GM18867 (cell line): ENCODE measurements around the gene DZIP1.
"Not testable (repeated sequence)": the region's sequence is repeated elsewhere in the genome, so short reads cannot be mapped to it uniquely, and the experiment has no call there.

Experiments used
- ATAC-seq: cut with Tn5 transposase; IDR thresholded peaks from one replicate; pipeline ENCODE4 v1.9.1; 2021; ENCODE audit warnings: mild to moderate bottlenecking, moderate library complexity; ENCODE audit not compliant: unreplicated experiment

DZIP1 gene, protein sequence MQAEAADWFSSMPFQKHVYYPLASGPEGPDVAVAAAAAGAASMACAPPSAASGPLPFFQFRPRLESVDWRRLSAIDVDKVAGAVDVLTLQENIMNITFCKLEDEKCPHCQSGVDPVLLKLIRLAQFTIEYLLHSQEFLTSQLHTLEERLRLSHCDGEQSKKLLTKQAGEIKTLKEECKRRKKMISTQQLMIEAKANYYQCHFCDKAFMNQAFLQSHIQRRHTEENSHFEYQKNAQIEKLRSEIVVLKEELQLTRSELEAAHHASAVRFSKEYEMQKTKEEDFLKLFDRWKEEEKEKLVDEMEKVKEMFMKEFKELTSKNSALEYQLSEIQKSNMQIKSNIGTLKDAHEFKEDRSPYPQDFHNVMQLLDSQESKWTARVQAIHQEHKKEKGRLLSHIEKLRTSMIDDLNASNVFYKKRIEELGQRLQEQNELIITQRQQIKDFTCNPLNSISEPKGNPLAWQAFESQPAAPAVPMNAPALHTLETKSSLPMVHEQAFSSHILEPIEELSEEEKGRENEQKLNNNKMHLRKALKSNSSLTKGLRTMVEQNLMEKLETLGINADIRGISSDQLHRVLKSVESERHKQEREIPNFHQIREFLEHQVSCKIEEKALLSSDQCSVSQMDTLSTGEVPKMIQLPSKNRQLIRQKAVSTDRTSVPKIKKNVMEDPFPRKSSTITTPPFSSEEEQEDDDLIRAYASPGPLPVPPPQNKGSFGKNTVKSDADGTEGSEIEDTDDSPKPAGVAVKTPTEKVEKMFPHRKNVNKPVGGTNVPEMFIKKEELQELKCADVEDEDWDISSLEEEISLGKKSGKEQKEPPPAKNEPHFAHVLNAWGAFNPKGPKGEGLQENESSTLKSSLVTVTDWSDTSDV

DNA sequence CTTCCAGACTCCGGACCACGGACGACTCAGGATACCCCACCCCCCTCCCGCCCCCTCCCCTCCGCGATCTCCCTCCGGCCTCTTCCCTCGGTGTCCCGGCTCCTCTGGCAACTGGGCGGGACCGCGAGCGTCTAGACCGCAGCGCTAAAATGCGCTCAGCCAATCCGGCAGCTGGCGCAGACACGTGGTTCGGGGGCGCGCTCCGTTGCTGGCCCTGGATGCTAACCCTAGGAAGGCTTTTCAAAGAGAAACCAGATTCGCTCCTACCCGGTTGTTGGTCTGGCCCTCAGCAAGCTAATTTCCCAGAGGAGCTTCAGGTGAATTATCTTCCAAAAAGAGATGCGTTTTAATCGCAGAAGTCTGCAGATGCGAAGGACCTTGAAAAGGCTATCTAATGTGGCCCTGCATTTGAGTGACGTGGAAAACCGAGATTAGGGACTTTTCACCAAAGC, at the start of gene DZIP1:
DZIP1 (minus strand) TSS at position 106 of the 452 bp plus-strand sequence. CDS start 2,677 bp downstream, outside the sequence.
- peak; percentile 65 for ATAC-seq

DNA sequence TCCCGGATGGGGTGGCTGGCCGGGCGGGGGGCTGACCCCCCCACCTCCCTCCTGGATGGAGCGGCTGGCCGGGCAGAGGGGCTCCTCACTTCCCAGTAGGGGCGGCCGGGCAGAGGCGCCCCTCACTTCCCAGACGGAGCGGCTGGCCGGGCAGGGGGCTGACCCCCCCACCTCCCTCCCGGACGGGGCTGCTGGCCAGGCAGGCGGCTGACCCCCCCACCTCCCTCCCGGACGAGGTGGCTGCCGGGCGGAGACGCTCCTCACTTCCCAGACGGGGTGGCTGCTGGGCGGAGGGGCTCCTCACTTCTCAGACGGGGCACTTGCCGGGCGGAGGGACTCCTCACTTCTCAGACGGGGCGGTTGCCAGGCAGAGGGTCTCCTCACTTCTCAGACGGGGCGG, 46.5 kb upstream of the DZIP1 start:
- ATAC-seq = not testable (repeated sequence)

DNA sequence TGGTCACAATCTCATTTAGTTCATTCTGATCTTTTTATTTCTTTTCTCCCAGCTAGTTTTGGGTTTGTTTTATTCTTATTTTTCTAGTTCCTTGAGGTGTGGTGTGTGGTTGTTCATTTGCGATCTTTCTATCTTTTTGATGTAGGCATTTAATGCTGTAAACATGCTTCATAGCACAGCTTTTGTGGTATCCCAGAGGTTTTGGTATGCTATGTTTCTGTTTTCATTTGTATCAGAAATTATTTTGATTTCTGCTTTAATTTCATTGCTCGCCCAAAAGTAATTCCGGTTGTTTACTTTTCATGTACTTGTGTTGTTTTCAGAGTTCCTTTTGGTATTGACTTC, 45.0 kb upstream of the DZIP1 start:
- no peak for ATAC-seq

DNA sequence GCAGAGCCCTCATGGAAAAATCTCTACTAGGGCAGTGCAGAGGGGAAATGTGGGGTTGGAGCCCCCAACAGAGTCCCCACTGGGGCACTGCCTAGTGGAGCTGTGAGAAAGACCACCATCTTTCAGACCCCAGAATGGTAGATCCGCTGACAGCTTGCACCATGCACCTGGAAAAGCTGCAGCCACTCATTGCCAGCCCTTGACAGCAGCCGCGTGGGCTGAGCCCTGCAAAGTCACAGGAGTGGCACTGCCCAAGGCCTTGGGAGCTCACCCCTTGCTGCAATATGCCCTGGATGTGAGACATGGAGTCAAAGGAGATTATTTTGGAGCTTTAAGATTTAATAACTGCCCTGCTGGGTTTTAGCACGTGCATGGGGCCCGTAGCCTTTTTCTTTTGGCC, 40.5 kb upstream of the DZIP1 start:
- not testable (repeated sequence) for ATAC-seq

DNA sequence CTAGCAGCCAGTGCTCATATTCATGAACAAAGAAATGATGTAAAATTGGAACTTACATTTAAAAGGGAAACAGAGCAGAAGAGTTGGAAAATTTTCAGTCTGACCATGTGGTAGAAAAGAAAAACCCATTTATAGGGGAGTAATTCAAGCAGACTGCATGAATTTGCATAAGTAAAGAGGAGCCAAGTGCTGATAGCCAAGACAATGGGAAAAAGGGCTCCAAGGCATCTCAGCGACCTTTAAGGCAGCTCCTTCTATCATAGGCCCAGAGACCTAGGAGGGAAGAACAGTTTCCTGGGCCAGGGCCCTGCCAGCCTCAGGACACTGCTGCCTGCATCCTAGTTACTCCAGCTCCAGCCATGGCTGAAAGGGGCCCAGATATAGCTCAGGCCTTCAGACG, 39.9 kb upstream of the DZIP1 start:
- no peak for ATAC-seq

DNA sequence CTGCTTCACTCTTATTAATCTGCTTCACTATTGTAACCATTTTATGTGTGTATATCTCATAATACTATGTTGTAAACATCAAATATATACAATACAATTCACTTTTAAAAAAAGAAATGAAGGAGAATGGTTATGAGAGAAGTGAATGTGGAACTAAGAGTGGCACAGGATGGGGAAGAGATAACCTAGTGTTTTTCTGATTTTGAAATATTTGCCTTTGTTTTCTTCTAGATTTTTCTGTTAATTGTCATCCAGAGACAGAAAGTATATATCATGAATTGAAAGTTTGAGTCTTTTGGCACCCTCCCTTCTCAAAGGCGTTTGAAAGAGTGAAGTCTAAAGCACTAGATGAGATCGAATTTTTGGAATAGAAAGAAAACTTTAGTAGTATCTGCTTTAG, 35.2 kb upstream of the DZIP1 start:
- ATAC-seq = no peak

DNA sequence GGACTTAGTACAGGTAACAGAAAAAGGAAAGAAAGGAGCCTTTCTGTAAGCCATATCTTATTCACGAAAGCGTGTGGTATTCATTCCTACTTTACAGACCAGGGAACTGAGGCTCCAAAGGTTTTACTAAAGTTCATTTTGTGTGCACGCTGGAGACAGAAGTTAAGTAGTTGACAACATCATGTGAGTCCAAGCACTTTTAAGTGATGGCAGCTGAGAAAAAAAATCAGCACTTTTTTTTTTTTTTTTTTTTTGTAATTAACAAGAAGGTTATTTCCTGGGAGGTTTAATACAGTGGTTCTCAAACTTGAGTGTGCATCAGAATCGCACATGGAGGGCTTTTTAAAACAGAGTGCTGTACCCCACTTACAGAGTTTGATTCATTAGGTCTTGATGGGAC, 34.5 kb upstream of the DZIP1 start:
- ATAC-seq = no peak

DNA sequence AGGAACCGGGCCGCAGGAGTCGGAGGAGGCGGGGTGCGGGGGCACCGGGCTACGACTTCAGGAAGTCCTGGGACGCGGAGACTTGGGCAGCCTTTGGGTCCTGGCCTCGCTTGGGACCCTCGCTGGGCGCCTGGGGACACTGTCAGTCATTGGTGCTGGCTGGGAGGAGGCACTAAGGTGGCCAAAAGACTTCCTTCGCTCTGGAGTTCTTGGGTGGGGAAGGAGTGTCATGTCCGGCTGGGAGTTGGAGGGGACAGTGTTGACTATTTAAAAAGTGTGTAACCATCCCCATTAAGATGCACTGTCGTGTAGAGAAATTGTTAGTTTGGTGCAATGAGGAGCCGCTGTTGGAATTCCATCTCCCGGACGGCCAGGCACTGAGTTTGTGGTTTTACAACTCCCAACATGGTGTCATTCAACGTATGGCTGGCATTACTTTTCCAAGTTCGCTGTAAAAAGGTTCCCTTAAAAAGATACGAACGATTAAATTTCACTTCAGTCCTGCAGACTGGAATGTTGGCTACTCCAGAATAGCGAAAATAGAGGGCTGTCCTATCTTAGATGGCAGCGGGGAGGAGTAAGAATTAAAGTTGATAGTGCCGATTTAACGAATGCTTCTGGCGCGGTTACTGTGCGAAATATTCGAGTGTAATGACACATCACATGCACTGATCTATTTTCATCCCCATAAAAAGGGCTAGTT, 33.2 kb upstream of the DZIP1 start:
- no peak for ATAC-seq

DNA sequence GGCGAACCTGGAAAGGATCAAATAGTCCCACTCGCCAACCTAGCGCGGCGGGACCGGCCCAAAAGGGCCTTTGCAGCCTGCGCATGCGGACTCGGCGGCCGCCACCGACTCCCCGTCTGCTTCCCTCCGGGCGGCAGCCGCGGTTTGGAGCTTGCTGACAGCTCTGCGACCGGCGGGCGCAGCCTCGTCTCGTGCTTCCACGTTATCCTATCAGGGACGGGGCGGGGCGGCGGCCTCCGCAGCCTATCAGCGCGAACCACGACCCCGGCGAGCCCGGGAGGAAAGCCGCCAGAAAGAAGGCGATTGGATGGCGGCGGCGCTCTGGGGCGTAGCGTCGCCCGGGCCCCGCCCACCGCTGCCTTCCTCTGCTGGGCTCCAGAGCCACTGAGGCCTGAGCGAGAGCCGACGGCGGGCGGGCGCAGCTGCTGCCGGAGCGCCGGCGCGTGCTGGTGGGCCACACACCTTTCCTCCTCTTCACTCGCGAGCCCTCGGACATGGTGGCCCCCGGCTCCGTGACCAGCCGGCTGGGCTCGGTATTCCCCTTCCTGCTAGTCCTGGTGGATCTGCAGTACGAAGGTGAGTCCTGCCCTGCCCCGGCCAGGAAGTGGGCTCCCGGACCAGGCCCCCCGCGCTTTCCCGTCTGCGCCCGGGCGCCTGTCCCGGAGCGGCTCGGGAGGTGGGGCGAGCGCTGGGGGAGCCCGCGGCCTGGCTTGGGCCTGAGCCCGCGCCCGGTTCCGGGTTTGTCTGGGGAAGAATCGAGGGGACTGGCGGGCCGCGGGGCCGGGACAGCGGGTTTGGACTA, 32.5 kb upstream of the DZIP1 start, which contains the start of gene DNAJC3:
DNAJC3 (plus strand) TSS at position 378 of the 802 bp plus-strand sequence; CDS start at position 495, 117 bp downstream.
- ATAC-seq = peak; percentile 96

DNA sequence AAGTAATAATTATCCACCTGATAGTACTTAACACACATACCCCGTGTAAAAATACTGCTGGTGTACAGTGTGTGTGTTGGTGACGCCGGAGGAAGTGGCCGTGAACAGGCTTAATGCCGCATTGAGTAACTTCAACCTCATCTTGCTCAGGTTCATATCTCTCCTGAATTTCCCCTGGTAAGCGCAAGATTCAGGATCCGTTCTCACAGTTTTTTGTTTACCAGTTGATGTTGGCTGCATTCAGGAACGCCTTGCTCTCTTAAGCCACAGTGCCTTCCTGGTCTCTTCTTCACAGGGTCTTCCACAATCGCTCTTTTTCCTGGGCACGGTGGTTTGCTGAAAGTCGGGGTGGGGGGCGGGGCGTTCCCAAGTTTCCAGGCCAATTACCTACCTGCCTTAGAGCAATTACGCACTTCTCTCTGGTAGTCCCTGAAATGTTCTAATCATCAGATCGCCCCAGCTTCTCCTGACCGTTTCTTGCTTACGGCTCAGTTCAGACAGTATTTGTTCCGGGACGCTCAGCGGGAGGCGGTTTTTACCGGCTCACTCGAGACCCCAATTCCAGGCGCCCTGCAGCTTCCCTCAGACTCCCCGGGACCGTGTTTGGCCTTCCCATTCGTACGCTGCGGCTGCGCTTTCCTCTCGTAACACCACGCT, 31.7 kb upstream of the DZIP1 start:
- ATAC-seq = peak; percentile 7

DNA sequence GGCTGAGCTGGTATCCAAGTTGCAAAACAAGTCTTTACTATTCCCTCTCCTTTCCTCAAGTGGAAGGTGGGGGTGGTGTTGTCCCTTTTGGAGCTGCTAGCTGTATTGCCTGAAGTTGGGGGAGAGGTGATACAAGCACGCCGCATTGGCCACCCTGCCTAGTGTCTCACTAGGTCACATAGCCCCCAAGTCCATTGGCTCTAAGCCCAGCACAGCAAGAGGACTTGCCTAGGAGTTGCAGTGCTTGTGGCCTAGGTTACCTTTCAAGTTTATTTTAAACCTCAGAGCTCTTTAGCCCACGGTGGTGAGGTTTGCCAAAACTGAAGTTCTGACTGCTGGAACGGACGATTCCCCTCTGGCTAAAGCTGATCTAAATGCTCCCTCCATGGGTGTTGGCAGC, 27.1 kb upstream of the DZIP1 start:
- no peak for ATAC-seq

DNA sequence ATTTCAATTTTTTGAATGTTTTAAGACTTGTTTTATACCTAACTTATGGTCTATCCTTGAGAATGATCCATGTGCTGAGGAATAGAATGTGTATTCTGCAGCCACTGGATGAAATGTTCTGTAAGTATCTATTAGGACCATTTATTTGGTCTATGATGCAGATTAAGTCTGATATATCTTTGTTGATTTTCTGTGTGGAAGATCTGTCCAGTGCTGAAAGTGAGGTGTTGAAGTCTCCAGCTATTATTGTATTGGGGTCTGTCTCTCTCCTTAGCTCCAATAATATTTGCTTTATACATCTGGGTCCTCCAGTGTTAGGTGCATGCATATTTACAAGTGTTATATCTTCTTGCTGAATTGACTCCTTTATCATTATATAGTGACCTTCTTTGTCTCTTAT, 22.7 kb upstream of the DZIP1 start:
- not testable (repeated sequence) for ATAC-seq

DNA sequence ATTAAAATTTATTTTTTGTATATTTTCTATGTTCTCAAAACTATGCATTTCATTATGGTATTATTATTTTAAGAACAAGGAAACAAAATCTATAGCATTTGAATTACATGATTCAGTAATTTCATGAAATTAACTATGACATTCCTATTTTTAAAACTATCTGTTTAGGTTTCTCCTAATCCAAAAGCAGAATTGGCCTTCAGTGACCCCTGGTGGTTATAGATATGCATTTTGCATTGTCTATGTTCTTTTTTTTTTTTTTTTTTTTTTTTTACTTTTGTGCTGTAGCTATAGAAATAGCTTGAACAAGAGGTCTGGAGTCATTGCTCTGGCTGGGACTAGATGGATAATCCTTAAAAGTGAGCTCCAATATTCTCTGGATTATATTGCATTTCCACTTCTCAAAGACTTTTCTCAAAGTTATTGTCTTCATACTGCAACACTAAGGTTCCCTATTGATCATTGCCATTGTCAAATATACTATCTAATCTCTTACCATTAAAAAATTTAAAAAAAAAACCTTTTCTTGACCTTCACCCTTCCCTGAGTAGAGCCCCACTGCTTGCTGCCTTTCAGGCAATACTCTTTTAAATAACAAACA, 16.6 kb upstream of the DZIP1 start:
- ATAC-seq = peak; percentile 44

DNA sequence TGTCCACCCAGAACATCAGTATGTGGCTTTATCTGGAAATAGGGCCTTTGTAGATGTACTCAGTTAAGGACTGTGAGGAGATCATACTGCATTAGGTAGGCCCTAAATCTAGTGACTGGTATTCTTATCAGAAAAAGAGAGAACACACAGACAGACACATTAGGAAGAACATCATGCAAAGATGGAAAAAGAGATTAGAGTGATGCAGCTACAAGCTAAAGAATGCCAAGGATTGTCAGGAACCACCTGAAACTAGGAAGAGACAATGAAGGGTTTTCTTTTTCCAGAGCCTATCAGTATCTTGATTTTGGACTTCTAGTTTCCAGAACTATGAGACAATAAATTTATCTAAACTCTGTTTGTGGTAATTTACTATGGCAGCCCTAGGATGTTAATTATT, 15.0 kb upstream of the DZIP1 start:
- no peak for ATAC-seq

DNA sequence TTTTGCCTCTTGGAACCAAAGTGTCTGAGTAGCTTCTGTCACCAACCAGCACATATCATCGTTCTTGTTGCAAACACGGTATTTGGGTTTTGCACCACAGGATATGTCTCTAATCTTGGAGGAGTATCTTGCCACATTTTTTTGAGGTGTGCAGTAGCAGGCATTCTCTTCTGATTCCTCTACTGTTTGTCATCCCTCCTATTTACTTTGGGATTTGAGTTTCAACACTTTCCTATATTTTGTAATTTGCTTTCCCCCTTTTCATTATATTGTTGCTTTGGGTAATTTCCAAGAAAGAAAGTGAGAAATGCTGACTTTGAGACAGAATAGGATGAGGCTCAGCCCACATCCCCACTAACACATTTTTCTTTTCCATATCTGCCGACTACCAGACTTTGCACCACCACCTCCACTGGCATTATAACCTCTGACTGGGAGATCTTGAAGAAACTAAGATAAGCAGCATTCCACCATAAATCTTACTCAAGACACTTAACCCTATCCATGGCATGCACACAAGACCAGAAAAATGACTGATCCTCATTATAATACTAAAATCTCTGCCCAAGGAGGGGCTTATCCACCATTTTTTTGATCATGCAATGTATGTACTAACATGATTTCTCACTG, 12.0 kb upstream of the DZIP1 start:
- no peak for ATAC-seq

DNA sequence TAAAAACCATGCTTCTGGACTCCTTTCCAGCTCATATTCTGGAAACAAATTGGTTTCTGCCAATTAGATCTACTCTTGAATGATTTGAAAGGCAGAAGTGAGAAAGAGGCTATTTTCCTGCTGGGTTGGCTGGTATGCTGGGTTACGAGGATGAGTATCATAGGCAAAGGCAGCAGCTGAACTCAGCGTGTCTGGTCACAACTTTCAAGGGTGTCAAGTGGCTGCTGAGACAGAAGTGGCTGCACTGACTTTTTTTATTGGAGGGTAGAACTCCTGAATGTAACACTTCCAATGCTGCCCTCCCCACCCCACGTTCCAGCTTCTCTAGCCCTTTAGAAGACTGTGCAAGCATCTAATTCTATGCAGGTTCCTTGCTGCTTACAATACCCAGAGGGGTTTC, 8.3 kb upstream of the DZIP1 start:
- ATAC-seq = no peak

DNA sequence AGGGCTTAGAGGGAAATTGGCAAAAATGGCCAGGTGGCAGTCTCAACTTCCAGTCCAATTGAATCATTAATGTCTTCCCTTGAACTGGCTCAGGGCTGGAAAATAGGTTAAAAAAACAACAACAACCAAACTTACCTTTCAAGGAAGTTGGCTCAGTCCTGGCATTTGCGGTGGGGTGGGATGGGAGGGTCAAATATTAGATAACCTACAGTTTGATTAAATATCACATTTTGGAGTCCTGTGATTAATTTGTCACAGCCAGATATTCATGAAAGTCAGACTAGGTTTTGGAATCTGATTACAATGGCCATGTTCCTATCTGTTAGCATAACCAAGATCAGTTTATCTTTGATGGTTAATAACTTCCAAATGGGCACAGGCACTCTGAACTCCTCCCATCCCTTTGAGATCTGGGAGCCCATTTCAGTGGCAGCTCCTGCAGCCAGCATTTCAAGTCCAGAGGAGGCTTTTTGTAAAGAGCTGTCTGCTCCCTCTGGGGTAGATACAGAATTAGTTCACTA, 7.8 kb upstream of the DZIP1 start:
- ATAC-seq = no peak

DNA sequence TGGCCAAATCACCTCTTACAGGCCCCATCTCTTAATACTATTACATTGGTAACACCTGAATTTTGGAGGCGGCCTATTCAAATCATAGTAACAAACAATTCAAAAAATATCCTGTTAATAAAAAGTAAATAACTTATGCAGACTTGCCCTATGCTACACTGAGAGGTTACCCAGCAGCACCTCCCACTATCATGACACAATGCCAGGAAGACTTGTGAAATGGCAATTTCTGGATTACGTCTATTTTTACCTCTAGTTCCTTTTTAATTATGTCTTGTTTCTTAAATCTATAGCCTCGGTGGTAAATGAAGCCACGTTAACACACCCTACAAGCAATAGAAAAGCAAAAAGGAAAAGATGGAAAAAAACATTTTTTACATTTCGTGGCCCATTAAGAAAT, 6.2 kb upstream of the DZIP1 start:
- no peak for ATAC-seq

DNA sequence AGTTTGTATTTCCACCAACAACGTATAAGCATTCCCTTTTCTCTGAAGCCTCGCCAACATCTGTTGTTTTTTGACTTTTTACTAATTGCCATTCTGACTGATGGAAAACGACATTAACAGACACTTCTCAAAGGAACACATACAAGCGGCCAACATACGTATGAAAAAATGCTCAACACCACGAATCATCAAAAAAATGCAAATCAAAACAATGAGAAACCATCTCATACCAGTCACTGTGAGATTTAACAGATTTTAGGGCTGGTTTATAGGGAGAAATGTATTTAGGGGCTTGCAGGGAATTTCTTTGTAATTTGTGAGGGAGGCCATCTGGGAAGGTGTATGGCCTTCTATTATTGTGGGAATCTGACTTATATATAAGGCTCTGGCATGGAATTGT, 2.8 kb upstream of the DZIP1 start:
- ATAC-seq = no peak
